H9 (cell line): ENCODE measurements around the gene AMELX. TPM values are rescaled to one million over a fixed set of nuclear protein-coding genes. Genes with fewer than 3 reads are reported as not detected.

Source experiments
- DNase-seq: peaks from one replicate; pipeline ENCODE4 v3.0.0-alpha.2; 2017
- H2AFZ ChIP-seq: one replicate; pipeline ENCODE4 v1.6.1; 2013; ENCODE audit warnings: mild to moderate bottlenecking, low read length, control low read depth, moderate library complexity
- H2AK5ac ChIP-seq: 2 replicates; pipeline ENCODE4 v1.6.1; 2013; ENCODE audit warnings: low read length, control low read depth, mixed read lengths; ENCODE audit not compliant: insufficient read length
- H2BK120ac ChIP-seq: one replicate; pipeline ENCODE4 v1.6.1; 2013; ENCODE audit warnings: low read depth, mild to moderate bottlenecking, low read length, control low read depth, inconsistent platforms; ENCODE audit not compliant: poor library complexity, severe bottlenecking
- H2BK12ac ChIP-seq: 2 replicates; pipeline ENCODE4 v1.6.1; 2013; ENCODE audit warnings: low read length, control low read depth, mixed read lengths, low read depth; ENCODE audit not compliant: insufficient read length
- H2BK15ac ChIP-seq: 2 replicates; pipeline ENCODE4 v1.6.1; 2013; ENCODE audit warnings: low read depth, low read length, control low read depth
- H2BK20ac ChIP-seq: one replicate; pipeline ENCODE4 v1.6.1; 2013; ENCODE audit warnings: low read depth, mild to moderate bottlenecking, low read length, control low read depth, inconsistent platforms; ENCODE audit not compliant: poor library complexity, severe bottlenecking
- H2BK5ac ChIP-seq: 2 replicates; pipeline ENCODE4 v1.6.1; 2013; ENCODE audit warnings: low read length, control low read depth, mixed read lengths; ENCODE audit not compliant: insufficient read length
- H3K14ac ChIP-seq: 2 replicates; pipeline ENCODE4 v1.6.1; 2013; ENCODE audit warnings: low read length, control low read depth; ENCODE audit not compliant: insufficient read depth
- H3K18ac ChIP-seq: 2 replicates; pipeline ENCODE4 v1.6.1; 2013; ENCODE audit warnings: low read depth, mild to moderate bottlenecking, mixed read lengths, low read length, control low read depth; ENCODE audit not compliant: insufficient read length
- H3K23ac ChIP-seq: 2 replicates; pipeline ENCODE4 v1.6.1; 2013; ENCODE audit warnings: low read length, control low read depth, mixed read lengths, low read depth; ENCODE audit not compliant: insufficient read length
- H3K23me2 ChIP-seq: 2 replicates; pipeline ENCODE4 v1.6.1; 2013; ENCODE audit warnings: low read depth, mild to moderate bottlenecking, mixed read lengths, low read length, control low read depth; ENCODE audit not compliant: insufficient read length, poor library complexity, severe bottlenecking
- H3K27ac ChIP-seq: 2 replicates; pipeline ENCODE4 v1.5.1; 2013; ENCODE audit warnings: low read length, control low read depth, mixed read lengths, low read depth; ENCODE audit not compliant: insufficient read length
- H3K27me3 ChIP-seq: 2 replicates; pipeline ENCODE4 v1.6.1; 2013; ENCODE audit warnings: low read length, control low read depth, inconsistent platforms; ENCODE audit not compliant: insufficient read depth
- H3K4ac ChIP-seq: 2 replicates; pipeline ENCODE4 v1.6.1; 2013; ENCODE audit warnings: low read depth, mild to moderate bottlenecking, control low read depth, inconsistent platforms, low read length, moderate library complexity
- H3K4me1 ChIP-seq: 2 replicates; pipeline ENCODE4 v1.6.1; 2013; ENCODE audit warnings: low read length, control low read depth, inconsistent platforms; ENCODE audit not compliant: insufficient read depth
- H3K4me2 ChIP-seq: 2 replicates; pipeline ENCODE4 v1.6.1; 2013; ENCODE audit warnings: low read length, control low read depth, mixed read lengths; ENCODE audit not compliant: insufficient read length, insufficient read depth
- H3K56ac ChIP-seq: 2 replicates; pipeline ENCODE4 v1.6.1; 2013; ENCODE audit warnings: low read depth, mild to moderate bottlenecking, mixed read lengths, low read length, control low read depth; ENCODE audit not compliant: insufficient read length
- H3K79me1 ChIP-seq: 2 replicates; pipeline ENCODE4 v1.6.1; 2013; ENCODE audit warnings: low read depth, mild to moderate bottlenecking, moderate library complexity, low read length, control low read depth, inconsistent platforms; ENCODE audit not compliant: insufficient read depth, poor library complexity, severe bottlenecking
- H3K79me2 ChIP-seq: 2 replicates; pipeline ENCODE4 v1.6.1; 2013; ENCODE audit warnings: low read length, control low read depth, inconsistent platforms; ENCODE audit not compliant: insufficient read depth
- H3K9ac ChIP-seq: 2 replicates; pipeline ENCODE4 v1.6.1; 2013; ENCODE audit warnings: low read length, control low read depth, mixed read lengths; ENCODE audit not compliant: insufficient read length; ENCODE audit errors: extremely low read depth
- H3K9me3 ChIP-seq: one replicate; pipeline ENCODE4 v1.6.1; 2013; ENCODE audit warnings: low read depth, low read length, inconsistent platforms; ENCODE audit not compliant: control insufficient read depth
- H3T11ph ChIP-seq: one replicate; pipeline ENCODE4 v1.6.1; 2013; ENCODE audit warnings: mild to moderate bottlenecking, low read length, control low read depth, inconsistent platforms
- H4K20me1 ChIP-seq: one replicate; pipeline ENCODE4 v1.6.1; 2013; ENCODE audit not compliant: control insufficient read depth, insufficient read length, insufficient read depth
- H4K5ac ChIP-seq: 2 replicates; pipeline ENCODE4 v1.6.1; 2013; ENCODE audit warnings: low read depth, mild to moderate bottlenecking, mixed read lengths, low read length, control low read depth; ENCODE audit not compliant: insufficient read length
- H4K8ac ChIP-seq: replicated peaks from 2 replicates; pipeline ENCODE4 v1.6.1; 2013; ENCODE audit warnings: low read length, control low read depth, mixed read lengths, low read depth; ENCODE audit not compliant: insufficient read length
- H4K91ac ChIP-seq: 2 replicates; pipeline ENCODE4 v1.6.1; 2013; ENCODE audit warnings: low read depth, mild to moderate bottlenecking, moderate library complexity, mixed read lengths, low read length, control low read depth; ENCODE audit not compliant: insufficient read length
- H3K27ac Mint-ChIP-seq, 3 experiments: 2 replicates in 2 of 3; 3 replicates in 1 of 3; pipeline ENCODE4 v1.8.0; 2020 to 2021; ENCODE audit warnings: mixed read lengths in 3 of 3, mild to moderate bottlenecking in 1 of 3, moderate library complexity in 1 of 3
- H3K27me3 Mint-ChIP-seq: 2 replicates; pipeline ENCODE4 v1.8.0; 2021; ENCODE audit warnings: low read depth, mild to moderate bottlenecking, moderate library complexity, mixed read lengths
- H3K36me3 Mint-ChIP-seq, 3 experiments: 2 replicates in 2 of 3; 3 replicates in 1 of 3; pipeline ENCODE4 v1.8.0; 2020 to 2021; ENCODE audit warnings: low read depth in 3 of 3, mixed read lengths in 3 of 3; ENCODE audit not compliant: insufficient read depth in 1 of 3
- H3K4me1 Mint-ChIP-seq, 2 experiments: 2 replicates each; pipeline ENCODE4 v1.8.0; 2020; ENCODE audit warnings: mixed read lengths in 2 of 2
- H3K4me3 Mint-ChIP-seq, 2 experiments: 2 replicates in 1 of 2; 3 replicates in 1 of 2; pipeline ENCODE4 v1.8.0; 2020 to 2021; ENCODE audit warnings: mild to moderate bottlenecking in 2 of 2, mixed read lengths in 2 of 2, moderate library complexity in 1 of 2
- H3K9me3 Mint-ChIP-seq, 2 experiments: 2 replicates in 1 of 2; 3 replicates in 1 of 2; pipeline ENCODE4 v1.8.0; 2020; ENCODE audit warnings: mild to moderate bottlenecking in 2 of 2, mixed read lengths in 2 of 2, moderate library complexity in 1 of 2
- CTCF ChIP-seq: fragments of 200-600 bp; sonication (generic); conservative IDR thresholded peaks from 3 replicates; pipeline ENCODE4 v1.8.0; 2021; ENCODE audit warnings: antibody characterized with exemption, mild to moderate bottlenecking
- WGBS: extraction: QIAGEN DNeasy Blood & Tissue Kit; methylation state at CpG from one replicate; pipeline ENCODE4 v1.1.7; 2013; ENCODE audit warnings: missing lambda C conversion rate, low lambda C conversion rate, mixed read lengths; ENCODE audit not compliant: insufficient read length; ENCODE audit errors: extremely low coverage; 5-methylcytosine and 5-hydroxymethylcytosine counted together
- total RNA-seq: library from RNA; stranded (reverse); gene quantifications from 2 replicates; pipeline ENCODE4 v1.2.1, GENCODE V29; 2021

AMELX gene
- total RNA-seq, 1 experiment from 2014 or later: not detected

GRCh38 chrX:11272290-11272689, 20.9 kb upstream of the AMELX start:
- H3K23me2 ChIP-seq: no peaks in the 10 kb centered on the region
- Mint-ChIP-seq H3K36me3 (0 out of 7 replicates have a peak, but pooled peaks cover 0 to 4% (median 0%) of the 10 kb centered on the region in 3 experiments), H3K4me3 (no peak overlapping the region), H3K27me3 (peaks cover 2% of the 10 kb centered on the region), H3K27ac (no peak overlapping the region), H3K4me1 (no peaks in the 10 kb centered on the region), H3K9me3 (peaks cover 50 to 51% of the 10 kb centered on the region in 2 experiments)
- H2BK12ac ChIP-seq: no peak overlapping the region
- no peaks in the 10 kb centered on the region for H3K4me1 ChIP-seq
- DNase-seq: no peak
- no peak overlapping the region for H4K8ac ChIP-seq
- H3K79me2 ChIP-seq: no peaks in the 10 kb centered on the region
- no peaks in the 10 kb centered on the region for H3K79me1 ChIP-seq
- no peak overlapping the region for H3K4me2 ChIP-seq
- H3K9me3 ChIP-seq: no peaks in the 10 kb centered on the region
- no peak overlapping the region for H3K27ac ChIP-seq
- H3K23ac ChIP-seq: no peak overlapping the region
- TF ChIP-seq CTCF: no peak
- no peak overlapping the region for H3K4ac ChIP-seq
- H2AK5ac ChIP-seq: no peak overlapping the region
- no peak overlapping the region for H2BK120ac ChIP-seq
- H3K18ac ChIP-seq: no peak overlapping the region
- H2BK20ac ChIP-seq: no peak overlapping the region
- H3K14ac ChIP-seq: no peak overlapping the region
- H2AFZ ChIP-seq: no peak overlapping the region
- H3T11ph ChIP-seq: no peak overlapping the region
- H2BK5ac ChIP-seq: no peak overlapping the region
- no peak overlapping the region for H4K91ac ChIP-seq
- no peak overlapping the region for H3K9ac ChIP-seq
- no peak overlapping the region for H4K5ac ChIP-seq
- H4K20me1 ChIP-seq: no peaks in the 10 kb centered on the region
- H2BK15ac ChIP-seq: no peak overlapping the region
- no peak overlapping the region for H3K56ac ChIP-seq
- no peaks in the 10 kb centered on the region for H3K27me3 ChIP-seq
- no CpG with 5 or more reads among the region's 2 CpGs for WGBS
